Testis (tissue), 3 donors: ENCODE measurements around the gene C10orf120. TPM values are rescaled to one million over a fixed set of nuclear protein-coding genes. Genes with fewer than 3 reads are reported as not detected.

Experiments
- DNase-seq: peaks from one replicate; pipeline ENCODE4 v3.0.0-alpha.2; 2019
- H3K27ac ChIP-seq, 2 donors: fragments of 200-600 bp; sonication (generic); one replicate each; pipeline ENCODE4 v1.5.1; 2019
- H3K27me3 ChIP-seq: fragments of 200-600 bp; sonication (generic); one replicate; pipeline ENCODE4 v1.5.1; 2019
- H3K36me3 ChIP-seq: fragments of 200-600 bp; sonication (generic); one replicate; pipeline ENCODE4 v1.5.1; 2017; ENCODE audit warnings: low read depth; ENCODE audit errors: missing control alignments
- H3K4me1 ChIP-seq: fragments of 200-600 bp; sonication (generic); one replicate; pipeline ENCODE4 v1.5.1; 2019
- H3K4me3 ChIP-seq, 2 donors: fragments of 200-600 bp; sonication (generic); one replicate each; pipeline ENCODE4 v1.5.1; 2017 to 2019
- H3K9me3 ChIP-seq: fragments of 200-600 bp; sonication (generic); one replicate; pipeline ENCODE4 v1.5.1; 2017
- POLR2A ChIP-seq: fragments of 450-650 bp; IDR thresholded peaks from one replicate; pipeline ENCODE4 v1.6.1; 2017; ENCODE audit warnings: antibody characterized with exemption, mild to moderate bottlenecking, moderate library complexity
- WGBS, 2 donors: methylation state at CpG; one replicate each; pipeline ENCODE4 v1.1.5; 2018; 5-methylcytosine and 5-hydroxymethylcytosine counted together
- intact Hi-C: fragments of 100-400 bp; cut with DNase I; formaldehyde crosslinking; loops from one replicate; pipeline ENCODE4 v1.15.1; 2023; ENCODE audit warnings: low total_unique reads
- polyA plus RNA-seq: library from polyadenylated mRNA; stranded (reverse); fragments of 350-450 nt; fragmentation: Illumina TruSeq; extraction: RNeasy Lipid Tissue Mini Kit (QIAGEN cat#74804); gene quantifications from one replicate; pipeline ENCODE4 v1.2.3, GENCODE V29; 2014; ENCODE audit warnings: low read depth, low replicate concordance; ENCODE audit not compliant: insufficient read depth
- total RNA-seq, 2 donors: library from RNA; depleted of rRNA; stranded (reverse); fragments of >200 nt; gene quantifications; one replicate each; pipeline ENCODE4 v1.2.3, GENCODE V29; 2016
- TF ChIP-seq, protein P1 (sequence below), 3 experiments: fragments of 450-650 bp in 2 of 3; fragments of 200-600 bp in 1 of 3; sonication (generic) in 1 of 3; IDR thresholded peaks; one replicate each; pipeline ENCODE4 v1.5.1; 2016 to 2019; ENCODE audit warnings: antibody characterized with exemption in 3 of 3, mild to moderate bottlenecking in 2 of 3, moderate library complexity in 1 of 3

Gene C10orf120
- total and polyA plus RNA-seq, 3 donors from 2014 or later, result 7.9 to 36.6 (median 11.9) TPM

DNA sequence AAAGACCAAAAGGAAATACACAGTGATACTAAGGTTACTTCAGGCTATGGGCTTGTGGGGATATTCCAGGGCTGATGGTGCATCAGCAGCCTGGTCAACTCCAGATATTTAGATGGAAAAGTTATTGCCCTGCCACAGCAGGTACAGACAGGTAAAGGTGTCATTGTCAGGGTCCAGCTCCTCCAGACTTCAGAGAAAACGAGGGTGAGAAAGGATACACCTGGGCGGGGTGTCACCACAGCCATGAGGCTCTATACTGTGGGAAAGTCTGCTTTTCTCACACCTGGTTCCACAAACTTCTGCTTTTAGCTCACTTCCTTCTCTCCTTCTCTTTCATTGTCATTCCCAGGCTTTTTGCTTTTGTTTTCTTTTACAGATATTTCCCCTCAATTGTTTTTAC is 2.0 kb upstream of the C10orf120 start:
- Histone ChIP-seq H3K27ac (no peak overlapping the region), H3K4me3 (no peak overlapping the region), H3K4me1 (no peaks in the 10 kb centered on the region), H3K36me3 (no peaks in the 10 kb centered on the region), H3K27me3 (no peaks in the 10 kb centered on the region), H3K9me3 (no peaks in the 10 kb centered on the region)
- 64 to 93% methylated on average over 2 of the region's 2 CpGs for WGBS, 2 donors
- DNase-seq, result no peak
- TF ChIP-seq, protein P1, sequence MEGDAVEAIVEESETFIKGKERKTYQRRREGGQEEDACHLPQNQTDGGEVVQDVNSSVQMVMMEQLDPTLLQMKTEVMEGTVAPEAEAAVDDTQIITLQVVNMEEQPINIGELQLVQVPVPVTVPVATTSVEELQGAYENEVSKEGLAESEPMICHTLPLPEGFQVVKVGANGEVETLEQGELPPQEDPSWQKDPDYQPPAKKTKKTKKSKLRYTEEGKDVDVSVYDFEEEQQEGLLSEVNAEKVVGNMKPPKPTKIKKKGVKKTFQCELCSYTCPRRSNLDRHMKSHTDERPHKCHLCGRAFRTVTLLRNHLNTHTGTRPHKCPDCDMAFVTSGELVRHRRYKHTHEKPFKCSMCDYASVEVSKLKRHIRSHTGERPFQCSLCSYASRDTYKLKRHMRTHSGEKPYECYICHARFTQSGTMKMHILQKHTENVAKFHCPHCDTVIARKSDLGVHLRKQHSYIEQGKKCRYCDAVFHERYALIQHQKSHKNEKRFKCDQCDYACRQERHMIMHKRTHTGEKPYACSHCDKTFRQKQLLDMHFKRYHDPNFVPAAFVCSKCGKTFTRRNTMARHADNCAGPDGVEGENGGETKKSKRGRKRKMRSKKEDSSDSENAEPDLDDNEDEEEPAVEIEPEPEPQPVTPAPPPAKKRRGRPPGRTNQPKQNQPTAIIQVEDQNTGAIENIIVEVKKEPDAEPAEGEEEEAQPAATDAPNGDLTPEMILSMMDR (IDR thresholded peaks at IDR 0.05), result no peak
- TF ChIP-seq POLR2A, result no peak
- intact Hi-C loops, result no loop called here

DNA sequence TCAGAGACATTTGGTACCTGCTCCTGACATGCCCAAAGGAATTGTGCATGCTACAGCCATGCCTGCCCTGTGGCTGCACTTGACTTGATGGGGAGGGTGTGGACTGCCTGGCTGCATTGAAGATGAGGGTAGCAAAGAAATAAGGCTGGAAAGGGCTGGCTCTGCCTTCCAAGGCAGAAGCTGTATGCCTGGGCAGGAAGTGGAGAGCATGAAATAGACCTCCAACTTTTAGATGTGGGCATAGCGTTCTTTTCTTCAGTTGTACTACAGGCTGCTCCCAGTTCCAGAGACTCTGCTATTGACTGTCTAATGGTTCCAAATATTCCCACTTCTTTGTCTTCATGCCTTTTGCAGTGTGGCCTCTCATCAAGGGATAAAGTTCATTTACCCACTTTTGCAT is 3.0 kb downstream of the C10orf120 start:
- intact Hi-C loops, result no loop called here
- Histone ChIP-seq H3K4me3 (no peak overlapping the region), H3K27me3 (no peaks in the 10 kb centered on the region), H3K9me3 (no peaks in the 10 kb centered on the region), H3K4me1 (no peaks in the 10 kb centered on the region), H3K27ac (no peak overlapping the region), H3K36me3 (no peaks in the 10 kb centered on the region)
- TF ChIP-seq, protein P1 (IDR thresholded peaks at IDR 0.05), result no peak
- TF ChIP-seq POLR2A, result no peak
- 91 to 95% methylated on average over 1 of the region's 1 CpG for WGBS, 2 donors
- no peak for DNase-seq

DNA sequence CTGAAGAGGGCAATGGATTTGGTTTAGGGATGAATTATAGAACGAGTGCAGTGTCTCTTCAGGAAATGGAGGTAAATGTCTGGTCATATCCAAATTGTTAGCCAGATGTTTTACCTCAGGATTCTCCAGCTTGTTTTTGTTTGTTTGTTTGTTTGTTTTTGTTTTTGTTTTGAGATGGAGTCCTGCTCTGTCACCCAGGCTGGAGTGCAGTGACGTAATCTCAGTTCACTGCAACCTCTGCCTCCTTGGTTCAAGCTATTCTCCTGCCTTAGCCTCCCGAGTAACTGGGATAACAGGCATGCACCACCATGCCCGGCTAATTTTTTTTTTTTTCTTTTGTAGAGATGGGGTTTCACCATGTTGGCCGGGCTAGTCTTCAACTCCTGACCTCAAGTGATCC is 6.9 kb downstream of the C10orf120 start:
- Histone ChIP-seq H3K27me3 (no peaks in the 10 kb centered on the region), H3K36me3 (no peaks in the 10 kb centered on the region), H3K4me3 (no peak overlapping the region), H3K4me1 (no peaks in the 10 kb centered on the region), H3K27ac (no peak overlapping the region), H3K9me3 (no peaks in the 10 kb centered on the region)
- intact Hi-C loops, result no loop called here
- DNase-seq, result no peak
- 86 to 88% methylated on average over 5 of the region's 5 CpGs for WGBS, 2 donors
- no peak for TF ChIP-seq POLR2A
- TF ChIP-seq, protein P1 (IDR thresholded peaks at IDR 0.05), result no peak

DNA sequence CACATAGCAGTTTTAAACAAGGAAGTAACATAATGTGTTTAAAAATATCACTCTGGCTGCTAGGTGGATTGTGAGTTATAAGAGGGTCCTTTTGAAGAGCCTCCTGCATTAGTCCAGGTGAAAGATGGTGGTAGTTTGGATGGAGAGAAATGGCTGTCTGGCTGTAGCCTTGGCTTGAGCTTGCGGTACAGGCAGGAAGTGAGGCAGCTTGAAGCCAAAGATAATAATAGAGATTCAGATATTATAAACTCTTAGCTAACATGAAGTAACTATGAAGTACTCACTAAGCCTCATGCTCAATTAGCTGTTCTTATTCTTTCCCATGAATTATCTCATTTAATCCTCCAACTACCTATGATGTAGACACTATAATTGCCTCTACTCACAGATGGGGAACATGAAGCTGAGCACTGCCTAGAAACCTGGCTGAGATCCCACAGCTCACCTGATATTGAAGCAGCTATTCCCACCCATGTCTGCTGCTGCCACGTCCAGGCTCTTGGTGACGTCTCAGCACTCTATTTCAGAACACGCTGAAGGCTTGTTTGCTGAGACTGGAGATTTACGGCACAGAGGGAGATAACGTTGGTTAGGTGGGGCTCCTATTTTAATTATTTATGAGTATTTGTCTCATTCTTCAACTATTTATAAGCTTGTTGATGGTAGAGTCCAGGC is 10.4 kb downstream of the C10orf120 start:
- Histone ChIP-seq H3K27me3 (no peaks in the 10 kb centered on the region), H3K27ac (peak overlapping the region in 1 of 2 donors; percentile 55), H3K9me3 (no peaks in the 10 kb centered on the region), H3K4me3 (no peak overlapping the region), H3K4me1 (no peaks in the 10 kb centered on the region), H3K36me3 (no peaks in the 10 kb centered on the region)
- no peak for DNase-seq
- 41 to 53% methylated on average over 6 of the region's 6 CpGs for WGBS, 2 donors
- intact Hi-C loops, result no loop called here
- TF ChIP-seq, protein P1 (IDR thresholded peaks at IDR 0.05), result no peak
- TF ChIP-seq POLR2A, result no peak
